ENCODE data around the gene ZDHHC12.

The ZDHHC12 gene

DNA sequence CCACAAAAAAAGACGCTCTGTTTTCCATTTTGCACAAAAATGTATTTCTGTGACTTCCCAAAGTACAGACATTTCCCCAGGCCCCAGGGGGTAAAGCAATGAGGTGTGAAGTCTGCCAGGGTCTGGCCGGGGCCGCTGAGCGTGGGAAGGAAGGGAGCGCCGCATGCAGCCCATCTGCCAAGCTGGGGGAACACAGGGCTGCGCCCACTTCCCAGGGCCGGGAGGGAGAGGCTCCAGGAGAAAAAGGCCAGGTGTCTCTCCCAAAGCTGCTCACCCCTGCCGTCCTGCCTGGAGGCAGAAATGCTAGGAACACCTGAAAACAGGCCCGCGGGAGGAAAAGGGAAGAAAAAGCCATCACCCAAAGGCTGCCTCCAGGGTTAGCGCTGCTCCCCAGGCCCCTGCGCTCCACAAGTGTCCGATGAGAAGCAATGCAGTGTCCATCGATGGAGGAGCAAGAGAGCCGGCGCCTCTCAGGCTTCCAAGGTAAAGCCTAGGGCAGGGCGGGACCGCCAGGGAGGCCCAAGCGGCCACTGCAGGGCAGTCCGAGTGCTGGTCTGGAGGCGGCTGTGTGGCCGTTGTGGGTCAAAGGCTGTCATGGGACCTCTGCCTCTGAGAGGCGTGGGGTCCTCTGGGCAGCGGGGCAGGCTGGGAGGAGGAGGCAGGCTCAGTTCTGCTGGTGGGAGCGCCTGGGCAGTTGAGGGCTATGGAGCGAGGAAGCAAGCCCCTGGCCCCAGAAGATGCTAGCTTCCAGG, 6.0 kb upstream of the ZDHHC12 start:
- DNase-seq, result no peak

DNA sequence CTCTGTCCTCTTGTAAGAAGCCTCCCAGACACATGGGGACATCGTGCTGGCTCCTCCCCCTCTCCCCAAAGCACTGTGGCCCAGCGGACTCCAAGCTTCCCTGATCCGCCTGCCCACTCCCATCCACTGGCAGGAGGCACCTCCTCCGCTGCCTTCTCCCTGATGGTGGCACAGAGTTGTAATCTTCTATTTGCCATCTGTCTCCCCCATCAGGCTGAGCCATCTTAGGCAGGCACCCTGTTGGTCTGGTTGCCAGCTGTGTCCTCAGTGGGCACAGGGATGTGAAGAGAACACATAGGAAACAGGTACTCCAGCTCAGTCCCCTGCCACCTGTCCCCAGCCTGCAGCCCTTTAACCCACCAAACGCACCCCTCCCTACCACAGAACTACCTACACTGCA, 5.4 kb upstream of the ZDHHC12 start:
- DNase-seq, result no peak

DNA sequence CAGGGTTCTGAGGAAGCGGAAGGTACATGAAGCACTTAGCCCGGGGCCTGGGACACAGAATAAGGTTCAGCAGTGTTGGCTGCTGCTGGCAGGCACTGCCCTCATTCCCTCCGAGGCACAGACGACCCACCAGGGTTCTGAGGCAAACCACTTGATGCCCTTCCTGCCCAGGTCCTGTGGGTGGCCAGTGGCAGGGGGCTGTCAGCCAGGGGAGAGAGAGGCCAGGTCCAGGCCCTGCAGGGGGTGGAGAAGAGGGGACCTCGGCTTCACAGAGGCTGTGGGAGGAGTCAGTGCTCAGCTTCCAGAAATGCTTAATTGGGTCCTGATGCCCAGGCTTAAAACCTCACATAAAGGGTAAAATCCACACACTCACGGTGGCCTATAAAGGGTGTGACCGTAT, 4.4 kb upstream of the ZDHHC12 start:
- no peak for DNase-seq

DNA sequence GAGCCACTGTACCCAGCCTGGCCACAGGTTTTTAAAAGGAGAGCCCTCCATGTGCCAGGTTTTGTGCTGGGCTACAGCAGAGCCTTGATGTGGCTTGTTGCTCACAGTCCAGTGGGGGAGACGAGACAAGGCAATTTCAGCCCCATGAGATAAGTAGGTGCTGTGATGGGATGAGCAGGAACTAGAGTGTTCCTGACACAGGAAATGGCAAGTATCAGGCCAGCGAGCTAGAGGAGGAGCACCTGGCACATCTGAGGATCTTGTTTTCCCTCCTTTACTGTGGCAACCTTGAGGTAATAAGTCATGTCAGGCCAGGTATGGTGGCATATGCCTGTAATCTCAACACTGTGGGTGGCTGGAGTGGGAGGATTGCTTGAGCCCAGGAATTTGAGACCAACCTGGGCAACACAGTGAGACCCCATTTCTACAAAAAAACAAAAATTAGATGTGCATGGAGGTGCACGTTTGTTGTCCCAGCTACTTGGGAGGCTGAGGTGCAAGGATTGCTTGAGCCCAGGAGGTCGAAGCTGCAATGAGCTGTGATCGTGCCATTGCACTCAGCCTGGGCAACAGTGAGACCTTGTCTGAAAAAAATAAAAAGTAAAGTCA, 3.8 kb upstream of the ZDHHC12 start:
- DNase-seq, result no peak

DNA sequence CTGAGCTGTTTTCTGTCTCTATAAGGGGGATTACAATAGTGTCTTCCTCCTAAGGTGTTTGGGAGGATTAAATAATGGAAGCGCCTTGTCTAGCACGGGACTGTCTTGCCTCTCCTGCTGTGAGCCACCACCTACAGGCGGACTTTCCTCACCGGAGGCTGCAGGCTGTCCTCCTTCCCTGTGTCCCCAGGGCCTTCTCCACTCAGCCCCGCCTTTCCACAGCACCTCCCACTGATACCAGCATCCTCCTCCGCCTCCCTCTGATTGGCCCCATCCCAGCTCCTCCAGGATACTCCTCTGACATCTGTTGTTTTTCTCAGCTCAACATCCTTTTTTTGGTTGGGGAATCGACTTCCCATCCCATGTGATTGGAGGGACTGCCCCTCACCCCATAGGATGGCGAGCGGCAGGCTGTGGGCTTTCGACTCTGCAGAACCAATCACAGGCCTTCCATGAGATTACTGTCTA, 851 bp upstream of the ZDHHC12 start:
- DNase-seq, result peak; percentile 74

DNA sequence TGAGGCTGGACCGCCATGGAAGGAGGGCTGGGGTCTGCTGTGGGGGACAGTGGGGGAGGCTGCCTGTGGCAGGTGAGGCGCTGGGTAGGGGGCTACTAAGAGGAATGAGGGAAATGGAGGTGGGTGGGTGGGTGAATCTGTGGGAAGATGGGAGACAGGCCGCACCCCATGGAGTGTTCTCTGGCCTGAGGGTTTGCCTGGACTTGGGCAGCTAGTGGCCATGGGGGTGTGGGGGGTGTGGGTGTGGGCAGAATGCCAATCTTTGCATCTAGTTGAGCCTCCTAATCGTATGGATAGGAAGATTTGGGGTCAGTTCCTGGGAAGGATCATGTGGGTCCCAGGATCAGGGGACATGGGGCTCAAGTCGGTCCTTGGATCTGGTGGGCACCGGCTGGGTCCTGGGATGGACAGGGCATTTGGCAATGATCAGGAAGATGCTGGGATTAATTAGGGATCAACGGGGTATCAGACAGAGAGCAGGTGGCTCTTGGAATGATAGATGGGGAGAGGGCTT, 518 bp downstream of the ZDHHC12 start:
- no peak for DNase-seq

DNA sequence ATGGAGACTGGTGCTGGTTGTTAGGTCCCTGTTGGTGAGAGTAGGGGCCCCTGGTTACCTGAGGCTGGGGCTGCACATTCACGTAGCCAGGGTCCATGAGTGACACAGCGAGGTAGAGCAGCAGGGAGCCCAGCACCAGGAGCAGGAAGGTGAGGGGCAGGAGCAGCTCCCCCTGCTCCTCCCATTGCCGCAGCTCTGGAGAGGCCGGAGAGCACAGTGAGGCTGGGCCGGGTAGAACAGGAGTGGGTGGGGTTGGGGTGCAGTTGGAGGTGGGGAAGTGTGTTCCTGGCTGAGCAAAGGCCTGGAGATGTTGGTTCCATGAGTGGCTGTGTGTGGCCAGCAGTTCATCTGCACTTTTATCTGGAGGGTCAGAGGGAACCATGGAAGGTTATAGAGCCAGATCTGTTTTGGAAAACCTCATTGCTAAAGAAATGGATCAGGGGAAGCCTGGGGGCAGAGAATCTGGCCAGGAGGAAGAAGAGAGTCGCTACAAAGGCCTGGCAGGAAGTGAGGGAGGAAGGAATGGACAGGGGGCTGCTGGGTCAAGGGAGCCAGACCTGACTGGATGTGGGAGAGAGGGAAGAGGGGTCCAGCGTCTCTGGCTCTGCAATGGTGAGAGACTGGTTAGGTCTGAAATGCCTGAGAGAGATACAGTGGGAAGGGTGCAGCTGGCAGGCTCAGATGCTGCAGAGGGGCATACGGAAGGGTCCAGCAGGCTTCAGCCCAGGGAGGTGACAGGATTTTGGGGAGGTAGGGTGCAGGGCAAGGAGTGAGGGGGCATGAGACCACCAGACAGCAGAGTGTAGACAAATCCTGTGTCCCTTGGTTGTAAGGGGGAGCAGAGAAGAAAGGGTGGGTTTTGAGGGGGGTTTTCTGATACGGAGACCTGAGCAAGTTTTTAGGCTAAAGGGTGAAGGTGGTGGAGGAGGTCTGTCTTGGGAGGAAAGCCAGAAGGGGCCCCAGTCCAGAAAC, 1.3 kb downstream of the ZDHHC12 start:
- no peak for DNase-seq

DNA sequence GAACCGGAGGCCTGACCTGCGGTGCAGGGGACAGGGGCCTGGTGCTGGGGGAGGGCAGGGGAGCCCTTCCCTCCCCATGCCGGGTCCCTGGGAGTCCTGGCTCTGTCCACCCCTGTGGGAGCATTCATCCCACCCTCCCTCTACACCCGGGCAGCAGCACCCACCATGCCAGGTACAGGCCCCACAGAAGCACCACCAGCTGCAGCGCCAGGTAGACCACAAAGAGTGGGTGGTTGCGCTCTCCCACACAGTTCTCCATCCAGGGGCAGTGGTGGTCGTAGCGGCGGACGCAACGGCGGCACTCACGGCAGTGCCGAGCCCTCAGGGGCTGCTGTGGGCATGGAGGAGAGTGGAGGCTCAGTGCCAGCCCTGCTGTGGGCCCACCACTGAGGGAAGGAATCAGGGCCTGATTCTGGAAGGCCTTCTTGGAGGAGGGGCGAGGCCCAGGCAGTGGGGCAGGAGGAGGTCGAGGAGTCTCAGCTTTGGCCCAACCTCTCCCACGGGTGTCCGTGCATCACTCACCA, 2.4 kb downstream of the ZDHHC12 start:
- DNase-seq, result no peak

DNA sequence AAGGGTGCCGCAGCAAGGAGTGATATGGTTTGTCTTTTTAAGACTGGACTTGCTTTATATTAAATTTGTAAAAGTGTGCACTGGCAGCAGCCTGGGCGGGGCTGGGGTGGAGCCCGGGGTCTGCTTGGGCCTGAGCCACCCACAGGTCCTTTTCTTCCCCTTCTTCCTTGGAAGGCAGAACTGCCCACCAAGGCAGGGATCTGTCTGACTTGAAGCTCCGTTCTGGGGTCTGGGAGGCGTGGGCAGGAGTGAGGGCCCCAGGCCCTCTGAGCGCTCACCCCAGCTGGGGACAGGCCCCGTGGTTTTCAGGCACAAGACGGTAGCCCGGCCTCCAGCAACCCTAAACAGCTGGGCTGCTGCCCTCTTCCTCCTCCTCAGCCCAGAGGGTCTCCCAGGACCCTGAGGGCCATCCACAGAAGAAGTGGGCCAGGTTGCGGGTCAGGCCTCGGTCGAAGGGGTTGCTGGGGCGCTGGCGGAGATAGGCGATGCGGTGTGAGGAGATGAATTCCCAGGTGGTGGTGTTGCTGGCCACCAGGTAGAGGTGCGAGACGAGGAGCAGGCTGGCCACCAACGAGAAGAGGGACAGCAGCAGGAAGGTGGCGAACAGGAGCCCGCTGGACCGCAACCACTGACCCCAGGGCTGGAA, 3.0 kb downstream of the ZDHHC12 start:
- no peak for DNase-seq

DNA sequence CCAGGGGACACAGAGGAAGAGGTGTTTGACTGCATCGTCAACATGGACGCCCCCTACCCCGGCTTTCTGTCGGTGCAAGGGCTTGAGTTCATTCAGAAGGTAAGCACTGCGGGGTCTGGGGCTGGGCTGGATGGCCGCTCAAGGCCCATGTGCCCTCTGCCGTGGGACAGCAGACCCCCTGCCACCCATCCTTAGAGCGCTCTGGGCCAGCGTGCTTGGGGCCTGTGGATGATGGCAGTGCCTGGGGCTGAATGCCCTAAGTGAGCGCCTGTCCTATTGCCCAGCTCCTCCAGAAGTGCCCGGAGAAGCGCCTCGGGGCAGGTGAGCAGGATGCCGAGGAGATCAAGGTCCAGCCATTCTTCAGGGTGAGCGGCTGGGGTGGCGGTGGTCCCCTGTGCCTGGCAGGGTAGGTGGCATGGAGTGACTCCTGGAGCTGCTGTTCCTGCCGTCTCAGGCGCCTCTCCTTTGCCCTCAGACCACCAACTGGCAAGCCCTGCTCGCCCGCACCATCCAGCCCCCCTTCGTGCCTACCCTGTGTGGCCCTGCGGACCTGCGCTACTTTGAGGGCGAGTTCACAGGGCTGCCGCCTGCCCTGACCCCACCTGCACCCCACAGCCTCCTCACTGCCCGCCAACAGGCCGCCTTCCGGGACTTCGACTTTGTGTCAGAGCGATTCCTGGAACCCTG, 3.9 kb downstream of the ZDHHC12 start:
- DNase-seq, result no peak

DNA sequence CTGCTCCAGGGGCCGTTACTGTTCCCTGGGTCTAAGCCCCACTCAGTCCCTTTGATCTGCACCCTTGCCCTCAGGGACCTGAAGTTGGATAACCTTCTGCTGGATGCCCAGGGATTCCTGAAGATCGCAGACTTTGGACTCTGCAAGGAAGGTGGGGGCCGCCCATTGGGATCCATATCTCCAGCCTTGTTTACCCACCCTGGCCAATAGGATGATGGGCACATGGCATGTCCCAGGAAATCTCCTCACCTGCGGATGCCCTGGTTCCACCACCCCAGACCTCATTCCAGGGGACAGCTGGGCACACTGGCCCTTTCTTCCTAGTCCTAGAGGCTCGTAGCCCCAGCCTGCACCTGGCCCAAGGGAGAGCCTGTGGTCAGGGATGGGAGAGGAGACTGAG, 5.5 kb downstream of the ZDHHC12 start:
- DNase-seq, result no peak

DNA sequence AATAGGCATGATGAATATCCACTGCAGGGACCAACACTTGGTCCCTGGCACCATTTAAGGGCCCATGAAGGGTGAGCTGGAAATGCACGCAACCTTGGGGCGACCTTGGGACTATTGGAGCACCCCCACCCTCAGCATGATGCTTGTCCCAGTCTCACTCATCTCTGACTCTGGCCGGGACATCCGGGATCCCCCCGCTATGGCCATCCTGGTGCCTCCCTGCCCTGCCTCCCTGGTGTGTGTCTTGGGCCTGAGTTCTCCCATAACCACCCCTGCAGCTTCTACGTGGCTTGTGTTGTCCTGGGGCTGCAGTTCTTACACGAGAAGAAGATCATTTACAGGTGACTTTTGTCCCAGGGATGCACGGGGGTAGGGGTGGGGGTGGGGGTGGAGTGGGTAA, 5.9 kb downstream of the ZDHHC12 start:
- no peak for DNase-seq

DNA sequence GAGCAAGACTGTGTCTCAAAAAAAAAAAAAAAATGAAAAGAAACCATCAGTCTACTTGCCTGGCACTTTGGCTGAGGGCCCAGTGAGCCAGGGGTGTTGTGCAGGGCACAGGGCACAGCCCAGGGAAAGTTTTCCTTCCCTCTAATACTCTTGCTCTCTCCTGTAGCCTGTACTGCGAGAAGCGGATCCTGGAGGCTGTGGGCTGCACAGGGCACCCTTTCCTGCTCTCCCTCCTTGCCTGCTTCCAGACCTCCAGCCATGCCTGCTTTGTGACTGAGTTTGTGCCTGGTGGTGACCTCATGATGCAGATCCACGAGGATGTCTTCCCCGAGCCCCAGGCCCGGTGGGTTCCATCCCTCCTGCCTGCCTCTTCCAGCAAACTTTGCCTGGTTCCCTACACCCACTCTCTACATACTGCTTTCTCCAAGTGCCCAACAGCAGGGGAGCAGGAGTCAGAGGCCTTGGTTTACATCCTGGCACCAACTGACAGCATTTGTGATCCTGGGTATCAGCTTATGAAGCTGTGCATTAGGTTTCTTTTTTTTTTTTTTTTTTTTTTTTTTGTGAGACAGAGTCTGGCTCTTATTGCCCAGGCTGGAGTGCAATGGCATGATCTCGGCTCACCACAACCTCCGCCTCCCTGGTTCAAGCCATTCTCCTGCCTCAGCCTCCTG, 7.2 kb downstream of the ZDHHC12 start:
- no peak for DNase-seq

DNA sequence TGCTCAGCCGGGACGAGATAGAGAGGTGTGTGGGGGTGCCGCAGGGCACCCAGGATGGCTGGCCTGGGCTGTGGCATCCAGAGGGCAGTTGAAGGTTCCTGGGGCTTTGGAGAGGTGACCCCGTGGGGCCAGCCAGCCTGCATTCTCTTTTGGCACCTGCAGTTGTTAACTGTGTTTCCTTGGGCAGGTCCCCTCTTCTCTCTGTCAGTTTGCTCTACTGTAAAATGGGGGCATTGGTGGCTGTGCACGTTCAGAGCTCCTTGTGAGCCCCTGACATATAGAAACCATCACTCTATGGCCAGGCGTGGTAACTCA, 8.5 kb downstream of the ZDHHC12 start:
- DNase-seq, result no peak

DNA sequence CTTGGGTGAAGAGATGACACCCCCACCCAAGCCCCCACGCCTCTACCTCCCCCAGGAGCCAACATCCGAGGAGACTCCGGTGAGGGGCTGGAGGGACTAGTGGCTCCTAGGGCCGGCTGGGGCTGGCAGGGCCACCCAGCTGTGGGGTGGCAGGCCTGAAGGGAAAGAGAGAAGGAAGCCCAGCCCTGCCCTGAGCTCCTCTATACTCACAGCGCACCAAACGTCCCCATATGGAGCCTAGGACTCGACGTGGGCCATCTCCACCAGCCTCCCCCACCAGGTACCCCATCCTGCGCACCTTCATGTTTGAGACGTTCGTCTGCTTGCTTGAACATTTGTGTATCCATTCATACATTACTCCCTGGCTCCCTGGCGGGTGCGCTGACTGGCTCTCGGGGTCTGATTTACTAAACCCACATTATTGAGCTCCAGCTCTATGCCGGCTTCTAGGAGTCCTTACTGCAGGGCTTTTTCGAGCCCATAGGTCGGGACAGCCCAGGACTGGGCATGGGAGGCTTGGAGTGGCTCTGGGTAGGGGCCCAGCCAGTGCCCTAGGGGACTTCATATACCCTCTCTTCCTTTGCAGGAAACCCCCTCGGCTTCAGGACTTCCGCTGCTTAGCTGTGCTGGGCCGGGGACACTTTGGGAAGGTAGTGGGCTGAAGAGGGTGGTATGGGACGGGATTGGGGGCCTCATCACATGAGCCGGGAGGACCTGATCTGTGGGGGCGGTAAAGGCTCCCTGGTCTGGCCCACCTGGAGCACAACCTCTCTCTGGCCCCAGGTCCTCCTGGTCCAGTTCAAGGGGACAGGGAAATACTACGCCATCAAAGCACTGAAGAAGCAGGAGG, 9.1 kb downstream of the ZDHHC12 start:
- DNase-seq, result no peak

DNA sequence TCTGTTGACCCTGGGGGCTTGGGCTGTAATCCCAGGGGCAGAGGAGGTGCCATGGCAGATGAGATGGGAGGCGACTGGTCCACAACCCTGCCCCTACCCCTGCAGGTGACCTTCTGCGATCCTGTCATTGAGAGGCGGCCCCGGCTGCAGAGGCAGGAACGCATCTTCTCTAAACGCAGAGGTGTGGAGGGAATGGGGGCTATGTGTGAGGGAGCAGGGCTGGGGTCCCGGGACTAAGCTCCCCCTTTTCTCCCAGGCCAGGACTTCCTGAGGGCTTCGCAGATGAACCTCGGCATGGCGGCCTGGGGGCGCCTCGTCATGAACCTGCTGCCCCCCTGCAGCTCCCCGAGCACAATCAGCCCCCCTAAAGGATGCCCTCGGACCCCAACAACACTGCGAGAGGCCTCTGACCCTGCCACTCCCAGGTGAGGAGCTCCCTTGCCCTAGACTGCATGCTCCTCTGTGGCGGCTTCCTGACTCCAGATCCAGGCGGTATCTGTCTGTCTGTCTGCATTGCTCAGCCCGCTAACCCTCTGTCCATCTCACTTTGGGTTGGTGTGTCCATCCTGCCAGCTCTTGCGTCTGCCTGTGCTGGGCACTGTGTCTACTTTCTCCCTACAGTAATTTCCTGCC, 9.9 kb downstream of the ZDHHC12 start:
- DNase-seq, result no peak

DNA sequence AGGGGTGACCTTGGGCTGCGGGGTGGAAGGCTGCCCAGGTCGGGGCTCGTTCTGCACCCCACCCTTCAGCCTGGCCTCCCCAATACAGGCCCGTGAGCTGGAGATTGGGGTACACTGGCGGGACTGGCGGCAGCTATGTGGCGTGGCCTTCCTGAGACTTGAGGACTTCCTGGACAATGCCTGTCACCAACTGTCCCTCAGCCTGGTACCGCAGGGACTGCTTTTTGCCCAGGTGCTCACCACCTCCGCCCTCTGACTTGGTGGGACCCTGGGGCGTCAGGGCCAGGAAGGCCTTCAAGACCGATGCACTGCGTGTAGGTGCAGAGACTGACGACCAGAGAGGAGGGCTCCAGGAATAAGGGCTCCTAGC, 10.5 kb downstream of the ZDHHC12 start:
- DNase-seq, result no peak

DNA sequence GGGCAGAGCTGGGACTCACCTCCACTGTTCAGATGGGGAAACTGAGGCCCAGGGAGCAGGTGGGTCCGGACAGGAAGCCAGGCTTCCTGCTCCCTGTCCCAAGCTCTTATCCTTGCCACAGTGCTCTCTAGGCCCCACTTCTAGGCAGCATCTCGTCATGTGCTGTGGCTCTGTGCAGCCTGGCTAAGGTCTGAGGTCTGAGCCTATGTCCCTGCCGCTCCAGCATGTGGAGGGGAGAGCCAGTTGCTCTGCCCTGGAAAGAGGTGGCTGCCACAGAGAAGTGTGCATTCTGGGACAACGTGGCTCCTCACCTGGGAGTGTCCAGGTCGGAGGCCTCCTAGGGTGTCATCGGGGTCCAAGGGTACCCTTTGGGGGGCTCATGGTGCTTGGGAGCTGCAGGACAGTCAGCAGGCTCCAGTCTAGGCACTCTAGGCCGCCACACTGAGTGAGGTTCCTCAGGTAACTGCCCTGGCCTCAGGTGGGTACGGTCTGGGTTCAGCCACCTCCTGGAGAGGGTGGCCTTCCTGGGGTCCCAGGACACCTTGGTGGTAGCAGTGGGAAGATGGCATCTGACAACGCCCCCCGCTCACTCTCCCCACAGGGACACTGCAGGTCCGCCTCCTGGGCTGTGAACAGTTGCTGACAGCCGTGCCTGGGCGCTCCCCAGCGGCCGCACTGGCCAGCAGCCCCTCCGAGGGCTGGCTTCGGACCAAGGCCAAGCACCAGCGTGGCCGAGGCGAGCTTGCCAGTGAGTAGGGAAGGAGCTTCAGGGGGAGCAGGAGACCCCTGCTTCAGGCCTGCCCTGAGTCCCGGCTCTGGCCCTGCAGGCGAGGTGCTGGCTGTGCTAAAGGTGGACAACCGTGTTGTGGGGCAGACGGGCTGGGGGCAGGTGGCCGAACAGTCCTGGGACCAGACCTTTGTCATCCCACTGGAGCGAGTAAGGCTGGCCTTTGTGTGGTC, 11.2 kb downstream of the ZDHHC12 start:
- no peak for DNase-seq

DNA sequence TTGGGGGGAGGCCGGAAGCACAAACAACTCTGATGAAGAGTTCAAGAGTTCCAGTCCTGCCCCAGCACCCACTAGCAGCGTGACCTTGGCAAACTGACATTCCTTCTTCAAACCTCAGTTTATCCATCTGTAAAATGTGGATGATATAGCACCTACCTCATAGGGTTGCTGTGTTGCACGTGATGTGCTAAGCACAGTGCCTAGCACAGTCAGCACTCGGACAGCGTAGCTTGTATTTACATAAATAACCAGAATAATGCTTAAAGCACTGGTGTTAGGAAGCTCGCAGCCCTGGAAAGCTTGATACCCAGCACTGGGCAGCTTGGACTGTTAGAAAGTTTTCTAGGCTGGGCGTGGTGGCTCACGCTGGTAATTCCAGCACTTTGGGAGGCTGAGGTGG, 16.5 kb downstream of the ZDHHC12 start:
- no peak for DNase-seq

Data from stimulated activated CD4-positive, alpha-beta T cell treated with anti-CD3 and anti-CD28 coated beads, Interleukin-15, amount 100 ng/mL, for 24 hours (primary cell).